Measurements from ENCODE around the gene HSD17B1.
A peak's percentile ranks its signal among the peaks of the same experiment; 100 is the strongest.
"Not testable (repeated sequence)": the region's sequence is repeated elsewhere in the genome, so short reads cannot be mapped to it uniquely, and the experiment has no call there.

The HSD17B1 gene

GRCh38 chr17:42526031-42526444 is 26.7 kb upstream of the HSD17B1 start:
- DNase-seq (ENCODE audit: low spot score) = no peak

- no peak for DNase-seq (ENCODE audit: low spot score)
These were observed 24.8 kb upstream of the HSD17B1 start for GRCh38 chr17:42527932-42528331.

GRCh38 chr17:42529061-42529460 is 23.7 kb upstream of the HSD17B1 start:
- no peak for DNase-seq (ENCODE audit: low spot score)

GRCh38 chr17:42530952-42531454 is 21.7 kb upstream of the HSD17B1 start:
- DNase-seq (ENCODE audit: low spot score) = no peak

- peak; percentile 61 for DNase-seq (ENCODE audit: low spot score)
These were observed 21.0 kb upstream of the HSD17B1 start for GRCh38 chr17:42531455-42532354.

GRCh38 chr17:42535155-42536047 is 17.3 kb upstream of the HSD17B1 start:
- DNase-seq (ENCODE audit: low spot score) = no peak

GRCh38 chr17:42536048-42536371 is 16.7 kb upstream of the HSD17B1 start, which contains the start of gene NAGLU:
Gene NAGLU, plus strand, starts transcription at chr17:42536241. Its CDS starts 32 bp downstream, at chr17:42536273.
- peak; percentile 92 for DNase-seq (ENCODE audit: low spot score)

- peak; percentile 66 for DNase-seq (ENCODE audit: low spot score)
These were observed 16.2 kb upstream of the HSD17B1 start for GRCh38 chr17:42536372-42537155.

GRCh38 chr17:42537156-42537805 is 15.4 kb upstream of the HSD17B1 start:
- no peak for DNase-seq (ENCODE audit: low spot score)

- no peak for DNase-seq (ENCODE audit: low spot score)
These were observed 14.8 kb upstream of the HSD17B1 start for GRCh38 chr17:42537826-42538451.

- no peak for DNase-seq (ENCODE audit: low spot score)
These were observed 14.2 kb upstream of the HSD17B1 start for GRCh38 chr17:42538482-42538881.

- DNase-seq (ENCODE audit: low spot score) = not testable (repeated sequence)
These were observed 12.2 kb upstream of the HSD17B1 start for GRCh38 chr17:42540558-42540957.

- DNase-seq (ENCODE audit: low spot score) = no peak
These were observed 11.5 kb upstream of the HSD17B1 start for GRCh38 chr17:42541041-42541833.

GRCh38 chr17:42543190-42544079 is 9.3 kb upstream of the HSD17B1 start:
- no peak for DNase-seq (ENCODE audit: low spot score)

- DNase-seq (ENCODE audit: low spot score) = no peak
These were observed 7.8 kb upstream of the HSD17B1 start for GRCh38 chr17:42544874-42545283.

GRCh38 chr17:42545755-42546505 is 6.8 kb upstream of the HSD17B1 start:
- DNase-seq (ENCODE audit: low spot score) = not testable (repeated sequence)

GRCh38 chr17:42547001-42547461 is 5.7 kb upstream of the HSD17B1 start:
- DNase-seq (ENCODE audit: low spot score) = no peak

- DNase-seq (ENCODE audit: low spot score) = no peak
These were observed 5.0 kb upstream of the HSD17B1 start for GRCh38 chr17:42547698-42548069.
